IMR-90 (cell line): ENCODE measurements around the gene HNRNPH2. TPM values are rescaled to one million over a fixed set of nuclear protein-coding genes. Genes with fewer than 3 reads are reported as not detected.

ENCODE experiments used
- ATAC-seq: fragments of 200-7000 bp; cut with Tn5 transposase; 2 replicates; pipeline ENCODE4 v1.9.1; 2020; ENCODE audit warnings: low read depth, mild to moderate bottlenecking, moderate library complexity
- BruUV-seq: library from RNA; stranded (reverse); fragments of 400-500 nt; replicated peaks from 2 replicates; lab custom pipeline; 2021; lab: Mats Ljungman, UMichigan
- CTCF ChIA-PET: fragments of 300-600 bp; formaldehyde crosslinking; extraction: SDS; loops from one replicate; lab custom pipeline; 2021; ENCODE audit warnings: antibody characterized with exemption; lab: Yijun Ruan, JAX
- POLR2A ChIA-PET: fragments of 300-600 bp; sonication (Branson Sonifier 250); formaldehyde crosslinking; loops from one replicate; lab custom pipeline; 2022; ENCODE audit warnings: antibody characterized with exemption; ENCODE audit not compliant: unreplicated experiment; lab: Charles Lee
- DNase-seq: peaks from one replicate; pipeline ENCODE4 v3.0.0; 2013
- H2AFZ ChIP-seq: replicated peaks from 2 replicates; pipeline ENCODE3; 2013; ENCODE audit warnings: low read length, mild to moderate bottlenecking; ENCODE audit not compliant: poor library complexity
- H2AK5ac ChIP-seq: 2 replicates; pipeline ENCODE4 v1.6.1; 2013; ENCODE audit warnings: low read depth, low read length, inconsistent platforms
- H2AK9ac ChIP-seq: replicated peaks from 2 replicates; pipeline ENCODE3; 2013; ENCODE audit warnings: mild to moderate bottlenecking, low read depth, low read length, moderate library complexity; ENCODE audit not compliant: poor library complexity
- H2BK120ac ChIP-seq: 2 replicates; pipeline ENCODE4 v1.6.1; 2013; ENCODE audit warnings: low read depth, low read length, inconsistent platforms
- H2BK15ac ChIP-seq: 3 replicates; pipeline ENCODE4 v1.6.1; 2013; ENCODE audit warnings: low read depth, low read length, inconsistent platforms
- H2BK20ac ChIP-seq: 2 replicates; pipeline ENCODE4 v1.6.1; 2013; ENCODE audit warnings: low read depth, mild to moderate bottlenecking, inconsistent platforms, low read length, moderate library complexity
- H2BK5ac ChIP-seq: 2 replicates; pipeline ENCODE4 v1.6.1; 2013; ENCODE audit warnings: mild to moderate bottlenecking, low read depth, low read length, inconsistent platforms; ENCODE audit not compliant: poor library complexity, severe bottlenecking
- H3K14ac ChIP-seq: replicated peaks from 2 replicates; pipeline ENCODE4 v1.6.1; 2013; ENCODE audit warnings: low read depth, low read length, inconsistent platforms
- H3K18ac ChIP-seq: 2 replicates; pipeline ENCODE4 v1.6.1; 2013; ENCODE audit warnings: low read depth, low read length, control low read depth
- H3K23ac ChIP-seq: 2 replicates; pipeline ENCODE4 v1.6.1; 2013; ENCODE audit warnings: low read depth, low read length, inconsistent platforms
- H3K27ac ChIP-seq: 2 replicates; pipeline ENCODE4 v1.5.1; 2013; ENCODE audit warnings: mild to moderate bottlenecking, control low read depth, low read length; ENCODE audit not compliant: insufficient read depth
- H3K27me3 ChIP-seq: 2 replicates; pipeline ENCODE4 v1.6.1; 2013; ENCODE audit warnings: low read length; ENCODE audit not compliant: control insufficient read depth, insufficient read depth
- H3K36me3 ChIP-seq: 2 replicates; pipeline ENCODE4 v1.6.1; 2013; ENCODE audit warnings: low read length, mixed read lengths; ENCODE audit not compliant: control insufficient read depth, insufficient read depth
- H3K4ac ChIP-seq: 2 replicates; pipeline ENCODE4 v1.6.1; 2013; ENCODE audit warnings: low read depth, low read length, inconsistent platforms
- H3K4me1 ChIP-seq: 2 replicates; pipeline ENCODE4 v1.6.1; 2013; ENCODE audit warnings: low read length, mixed read lengths; ENCODE audit not compliant: control insufficient read depth, insufficient read depth
- H3K4me2 ChIP-seq: 2 replicates; pipeline ENCODE4 v1.6.1; 2013; ENCODE audit warnings: low read depth, mild to moderate bottlenecking, control low read depth, low read length, moderate library complexity
- H3K4me3 ChIP-seq: 2 replicates; pipeline ENCODE4 v1.5.1; 2013; ENCODE audit warnings: low read depth, mild to moderate bottlenecking, control low read depth, low read length, moderate library complexity; ENCODE audit not compliant: insufficient read depth
- H3K56ac ChIP-seq: 2 replicates; pipeline ENCODE4 v1.6.1; 2013; ENCODE audit warnings: low read length, inconsistent platforms; ENCODE audit not compliant: insufficient read depth; ENCODE audit errors: extremely low read depth
- H3K79me1 ChIP-seq, 2 experiments: 2 replicates each; pipeline ENCODE4 v1.6.1; 2013; ENCODE audit warnings: low read length in 2 of 2, inconsistent platforms in 1 of 2, low read depth in 1 of 2
- H3K9ac ChIP-seq: 2 replicates; pipeline ENCODE4 v1.6.1; 2013; ENCODE audit warnings: low read depth, low read length, control low read depth
- H3K9me1 ChIP-seq: 2 replicates; pipeline ENCODE4 v1.6.1; 2013; ENCODE audit warnings: low read length, inconsistent platforms; ENCODE audit not compliant: insufficient read depth
- H3K9me3 ChIP-seq: 2 replicates; pipeline ENCODE4 v1.6.1; 2013; ENCODE audit warnings: low read length; ENCODE audit not compliant: control insufficient read depth, insufficient read depth
- H4K20me1 ChIP-seq: 2 replicates; pipeline ENCODE4 v1.6.1; 2013; ENCODE audit warnings: low read length, inconsistent platforms; ENCODE audit not compliant: insufficient read depth
- H4K5ac ChIP-seq: 2 replicates; pipeline ENCODE4 v1.6.1; 2013; ENCODE audit warnings: mild to moderate bottlenecking, low read depth, low read length, control low read depth
- H4K8ac ChIP-seq, 2 experiments: 2 replicates each; pipeline ENCODE4 v1.6.1; 2013; ENCODE audit warnings: low read depth in 2 of 2, low read length in 2 of 2, control low read depth in 1 of 2, inconsistent platforms in 1 of 2
- H4K91ac ChIP-seq: 2 replicates; pipeline ENCODE4 v1.6.1; 2013; ENCODE audit warnings: low read depth, low read length, inconsistent platforms; ENCODE audit not compliant: insufficient read depth
- MAFK ChIP-seq: IDR thresholded peaks from 2 replicates; pipeline ENCODE4 v1.6.1; 2012; ENCODE audit warnings: low read depth, low read length, improper control_type of control experiment
- MXI1 ChIP-seq: IDR thresholded peaks from 2 replicates; pipeline ENCODE4 v1.6.1; 2012; ENCODE audit warnings: low read depth, mild to moderate bottlenecking, low read length, moderate library complexity, borderline replicate concordance
- RAD21 ChIP-seq: IDR thresholded peaks from 2 replicates; pipeline ENCODE4 v1.6.1; 2012; ENCODE audit warnings: low read length, improper control_type of control experiment
- RFX5 ChIP-seq: IDR thresholded peaks from 2 replicates; pipeline ENCODE4 v1.8.0; 2012; ENCODE audit warnings: low read depth, mild to moderate bottlenecking, low read length, moderate library complexity
- USF2 ChIP-seq: fragments of 150-350 bp; IDR thresholded peaks from 2 replicates; pipeline ENCODE4 v1.6.1; 2017; ENCODE audit warnings: mild to moderate bottlenecking, antibody characterized with exemption, low read length, low read depth
- WGBS, 2 experiments: methylation state at CpG; one replicate each; pipeline versions ENCODE4 v1.1.5 to v1.1.7; 2013; ENCODE audit warnings: missing lambda C conversion rate in 2 of 2; ENCODE audit not compliant: insufficient read length in 1 of 2; ENCODE audit errors: extremely low coverage in 2 of 2; 5-methylcytosine and 5-hydroxymethylcytosine counted together
- dilution Hi-C: fragments of 300-500 bp; cut with HindIII; formaldehyde crosslinking; loops from one replicate; pipeline ENCODE4 v1.14.3; 2018; ENCODE audit warnings: low sequenced_read_pairs; ENCODE audit not compliant: unreplicated experiment
- in situ Hi-C: fragments of 300-500 bp; cut with MboI; formaldehyde crosslinking; loops from 3 replicates; pipeline ENCODE4 v1.14.3; 2019; ENCODE audit warnings: low sequenced_read_pairs, inconsistent platforms, mixed read lengths
- intact Hi-C: fragments of 100-400 bp; cut with micrococcal nuclease; formaldehyde crosslinking; loops from 2 replicates; pipeline ENCODE4 v1.10.0; 2022
- polyA plus RNA-seq, 3 experiments: library from polyadenylated mRNA; depleted of rRNA; stranded (reverse); fragments of >200 nt; gene quantifications; 2 replicates each; pipeline ENCODE4 v1.2.3, GENCODE V29; 2012; ENCODE audit warnings: low replicate concordance in 1 of 3
- total RNA-seq: library from RNA; depleted of rRNA; stranded (reverse); fragments of >200 nt; gene quantifications from 2 replicates; pipeline ENCODE4 v1.2.3, GENCODE V29; 2012

HNRNPH2 gene
- total and polyA plus RNA-seq, 2 of the 4 experiments (the other 2 are of a cell fraction) = 42.8 to 54.3 TPM

- DNase-seq (no peak), ATAC-seq (no peak)
- H3K27me3 ChIP-seq = peaks cover 16% of the 10 kb centered on the region
- no peak within 1 kb of the TSS for H3K4me3 ChIP-seq
- dilution Hi-C loops = no loop called here
- no TSS peak for BruUV-seq
- no peak within 1 kb of the TSS for H3K4me2 ChIP-seq
- H2BK20ac ChIP-seq = no peak within 1 kb of the TSS
- no peak within 1 kb of the TSS for H3K18ac ChIP-seq
- no peak within 1 kb of the TSS for H3K4ac ChIP-seq
- no peaks in the 10 kb centered on the region for H3K4me1 ChIP-seq
- H4K91ac ChIP-seq = no peak within 1 kb of the TSS
- H2AK9ac ChIP-seq = no peak within 1 kb of the TSS
- H3K27ac ChIP-seq = no peak within 1 kb of the TSS
- no peaks in the 10 kb centered on the region for H3K36me3 ChIP-seq
- H4K8ac ChIP-seq = no peak within 1 kb of the TSS
- no peak within 1 kb of the TSS for H4K5ac ChIP-seq
- in situ Hi-C loops = no loop called here
- ChIA-PET CTCF (no interaction called here), POLR2A (no interaction called here)
- H4K20me1 ChIP-seq = no peaks in the 10 kb centered on the region
- H3K56ac ChIP-seq = no peak within 1 kb of the TSS
- no peak within 1 kb of the TSS for H2AK5ac ChIP-seq
- intact Hi-C loops = no loop called here
- H2BK120ac ChIP-seq = no peak within 1 kb of the TSS
- no peak within 1 kb of the TSS for H2BK15ac ChIP-seq
- no peak within 1 kb of the TSS for H3K14ac ChIP-seq
- no peak within 1 kb of the TSS for H3K23ac ChIP-seq
- H3K9me1 ChIP-seq = peaks cover 4% of the 10 kb centered on the region
- H3K9me3 ChIP-seq = no peaks in the 10 kb centered on the region
- no peak within 1 kb of the TSS for H2AFZ ChIP-seq
- no peak for TF ChIP-seq MXI1
- TF ChIP-seq MAFK = no peak
- TF ChIP-seq RAD21 = no peak
- no peak for TF ChIP-seq RFX5
- no peak for TF ChIP-seq USF2
- H3K9ac ChIP-seq = no peak within 1 kb of the TSS
- WGBS, 2 experiments = 60% methylated on average over 2 of the region's 9 CpGs; no CpG with 5 or more reads in 1 of the 2 experiments
- no peak within 1 kb of the TSS for H2BK5ac ChIP-seq
- peaks cover 0 to 1% of the 10 kb centered on the region in 2 experiments; a peak in 1 of 4 replicates for H3K79me1 ChIP-seq
Observed at GRCh38 chrX:101385795-101386541, 22.1 kb upstream of the HNRNPH2 start, which contains the start of gene BTK. Gene BTK (minus strand): TSS chrX:101386191. CDS start chrX:101375284, 10,907 bp downstream.
